ENCODE results near the gene THOC1. TPM values are rescaled to one million over a fixed set of nuclear protein-coding genes. Genes with fewer than 3 reads are reported as not detected.

The THOC1 gene
- total RNA-seq, 4 donors from 2014 or later, result 34.1 to 109 (median 42.5) TPM

DNA sequence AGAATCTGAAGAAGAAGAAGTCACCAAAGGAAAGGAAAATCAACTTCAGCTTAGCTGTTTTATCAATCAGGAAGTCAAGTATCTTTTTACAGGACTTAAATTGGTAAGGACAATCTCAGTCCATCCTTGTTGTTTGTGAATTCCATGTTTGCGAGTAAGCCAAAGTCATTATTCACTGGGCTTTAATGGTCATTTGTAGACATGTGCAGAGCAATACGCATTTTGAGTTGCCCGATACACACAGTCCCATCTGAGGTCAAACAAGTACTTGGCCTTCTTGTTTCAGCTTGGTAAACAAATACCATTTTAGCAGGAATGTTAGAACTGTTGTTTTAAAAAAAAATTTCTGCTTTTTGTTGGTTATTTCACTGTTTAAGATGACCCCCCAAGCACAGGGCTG lies 68.6 kb downstream of the THOC1 start:
- Histone ChIP-seq H3K27me3 (no peaks in the 10 kb centered on the region), H3K27ac (no peak overlapping the region), H3K9me3 (no peaks in the 10 kb centered on the region), H3K36me3 (peaks cover 0 to 47% (median 15%) of the 10 kb centered on the region in 4 donors), H3K4me3 (no peak overlapping the region), H3K4me1 (no peaks in the 10 kb centered on the region)
- WGBS, 2 donors (ENCODE audit: low coverage in 1 of 2), result 90 to 95% methylated on average over 3 of the region's 3 CpGs
- no peak for DNase-seq
- intact Hi-C loops (cut with DNase I; ENCODE audit: low total_unique reads) (no loop called here), in situ Hi-C loops (cut with MboI; ENCODE audit: low pct_ligation_motif_present in 1 of 4, low pct_unique_long_range_greater_than_20kb in 1 of 4, low sequenced_read_pairs in 3 of 4) (no loop called here)
- no peak for TF ChIP-seq EP300 (IDR thresholded peaks at IDR 0.05; ENCODE audit: low read depth)
- TF ChIP-seq POLR2AphosphoS5 (IDR thresholded peaks at IDR 0.05), result no peak
- no peak for TF ChIP-seq CTCF (IDR thresholded peaks at IDR 0.05)
- TF ChIP-seq POLR2A (IDR thresholded peaks at IDR 0.05), result no peak

- 100% methylated on average over 1 of the region's 1 CpG; no CpG with 5 or more reads in 1 of the 2 donors for WGBS, 2 donors (ENCODE audit: low coverage in 1 of 2)
- H3K4me3 ChIP-seq, result no peak overlapping the region
- H3K27me3 ChIP-seq, result no peaks in the 10 kb centered on the region
- no peak for DNase-seq
- no peaks in the 10 kb centered on the region for H3K9me3 ChIP-seq
- H3K36me3 ChIP-seq, result peaks cover 0 to 35% (median 9%) of the 10 kb centered on the region in 4 donors
- intact Hi-C loops (cut with DNase I; ENCODE audit: low total_unique reads) (no loop called here), in situ Hi-C loops (cut with MboI; ENCODE audit: low pct_ligation_motif_present in 1 of 4, low pct_unique_long_range_greater_than_20kb in 1 of 4, low sequenced_read_pairs in 3 of 4) (no loop called here)
- H3K27ac ChIP-seq, result no peak overlapping the region
- no peak for TF ChIP-seq POLR2A (IDR thresholded peaks at IDR 0.05)
- TF ChIP-seq CTCF (IDR thresholded peaks at IDR 0.05), result no peak
- TF ChIP-seq POLR2AphosphoS5 (IDR thresholded peaks at IDR 0.05), result no peak
- no peak for TF ChIP-seq EP300 (IDR thresholded peaks at IDR 0.05; ENCODE audit: low read depth)
- H3K4me1 ChIP-seq, result no peaks in the 10 kb centered on the region
These were observed 72.2 kb downstream of the THOC1 start for GRCh38 chr18:195651-196050.

GRCh38 chr18:192801-193200 lies 75.0 kb downstream of the THOC1 start:
- Histone ChIP-seq H3K9me3 (no peaks in the 10 kb centered on the region), H3K4me1 (no peaks in the 10 kb centered on the region), H3K27me3 (no peaks in the 10 kb centered on the region), H3K36me3 (peaks cover 0 to 8% (median 2%) of the 10 kb centered on the region in 4 donors), H3K4me3 (no peak overlapping the region), H3K27ac (no peak overlapping the region)
- intact Hi-C loops (cut with DNase I; ENCODE audit: low total_unique reads), result no loop called here
- TF ChIP-seq POLR2A (IDR thresholded peaks at IDR 0.05) (no peak), EP300 (IDR thresholded peaks at IDR 0.05; ENCODE audit: low read depth) (no peak), CTCF (IDR thresholded peaks at IDR 0.05) (no peak), POLR2AphosphoS5 (IDR thresholded peaks at IDR 0.05) (no peak)
- WGBS, 2 donors (ENCODE audit: low coverage in 1 of 2), result 88 to 95% methylated on average over 7 of the region's 7 CpGs
- in situ Hi-C loops (cut with MboI; ENCODE audit: low pct_ligation_motif_present in 1 of 4, low pct_unique_long_range_greater_than_20kb in 1 of 4, low sequenced_read_pairs in 3 of 4), result no loop called here
- no peak for DNase-seq

- Histone ChIP-seq H3K36me3 (peaks cover 0 to under 1% (median 0%) of the 10 kb centered on the region in 4 donors), H3K27me3 (no peaks in the 10 kb centered on the region), H3K27ac (no peak overlapping the region), H3K9me3 (no peaks in the 10 kb centered on the region), H3K4me1 (no peaks in the 10 kb centered on the region), H3K4me3 (no peak overlapping the region)
- TF ChIP-seq EP300 (IDR thresholded peaks at IDR 0.05; ENCODE audit: low read depth) (no peak), POLR2AphosphoS5 (IDR thresholded peaks at IDR 0.05) (no peak), CTCF (IDR thresholded peaks at IDR 0.05) (no peak), POLR2A (IDR thresholded peaks at IDR 0.05) (no peak)
- 100% methylated on average over 1 of the region's 1 CpG for WGBS, 2 donors (ENCODE audit: low coverage in 1 of 2)
- no peak for DNase-seq
- intact Hi-C loops (cut with DNase I; ENCODE audit: low total_unique reads), result no loop called here
- in situ Hi-C loops (cut with MboI; ENCODE audit: low pct_ligation_motif_present in 1 of 4, low pct_unique_long_range_greater_than_20kb in 1 of 4, low sequenced_read_pairs in 3 of 4), result no loop called here
These were observed 76.1 kb downstream of the THOC1 start for GRCh38 chr18:191725-192124.

Data from transverse colon (tissue), 4 donors.